COLO668 (cell line): ENCODE results near the gene SGCD.

Source experiments
- DNase-seq: peaks from one replicate; lab custom pipeline; 2025; ENCODE audit not compliant: unreplicated experiment; lab: John Stamatoyannopoulos, UW

The SGCD gene

DNA sequence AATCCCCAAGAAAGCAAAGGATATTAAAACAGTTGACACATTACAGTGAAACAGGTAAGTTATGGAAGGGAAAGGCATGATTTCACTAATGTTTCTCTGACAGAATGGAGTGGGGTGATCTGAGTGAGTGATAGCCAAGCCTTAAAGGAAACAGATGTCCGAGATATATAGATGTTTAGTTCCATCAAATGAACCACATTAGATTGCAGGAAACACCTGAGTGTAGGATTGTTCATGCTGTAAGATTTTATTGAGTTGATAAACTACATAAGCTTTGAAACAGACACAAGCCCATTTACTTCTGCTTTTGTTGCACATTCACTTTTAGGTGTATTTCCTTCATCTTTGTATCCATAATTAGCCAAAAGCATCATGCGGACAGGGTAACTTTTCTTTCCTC lies 356.0 kb downstream of the SGCD start:
- no peak for DNase-seq

DNA sequence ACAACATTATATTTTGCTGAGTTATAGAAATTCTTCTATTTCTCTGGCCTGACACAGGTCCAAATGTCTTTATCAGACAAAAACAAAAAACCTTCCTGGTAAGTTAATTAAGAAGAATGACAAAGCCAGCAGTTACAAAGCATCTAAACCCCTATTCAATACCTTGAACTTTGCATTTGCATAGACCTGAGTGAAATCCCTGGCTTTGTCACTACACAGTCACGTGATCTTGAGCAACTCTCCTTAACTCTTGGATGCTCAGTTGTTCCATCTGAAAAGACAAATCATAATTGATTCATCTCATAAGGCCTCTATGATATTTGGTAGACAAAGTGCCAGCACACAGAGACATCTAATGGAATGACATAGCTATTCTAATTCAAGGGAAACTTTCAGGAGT lies 356.5 kb downstream of the SGCD start:
- no peak for DNase-seq

- no peak for DNase-seq
These were observed 357.3 kb downstream of the SGCD start for GRCh38 chr5:156684216-156684615.

DNA sequence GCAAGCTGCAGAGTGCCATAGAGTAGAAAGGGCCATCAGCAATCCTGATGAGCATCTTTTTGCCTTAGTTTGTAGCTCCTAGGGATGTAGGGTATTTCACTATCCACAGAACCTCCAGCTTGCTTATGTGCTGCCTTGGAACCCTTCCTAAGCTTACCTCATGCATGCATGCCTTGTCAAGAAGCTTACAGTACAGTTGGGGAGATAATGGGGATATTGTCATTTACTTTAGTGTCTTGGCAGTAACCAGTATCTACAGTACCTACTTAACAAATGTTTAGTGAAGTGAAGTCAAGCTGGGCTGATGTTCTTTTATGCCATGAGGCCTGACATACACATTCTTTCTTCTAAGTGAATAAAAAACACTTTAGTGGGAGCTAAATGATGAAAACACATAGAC lies 358.5 kb downstream of the SGCD start:
- no peak for DNase-seq

GRCh38 chr5:156686380-156686779 lies 359.4 kb downstream of the SGCD start:
- DNase-seq: no peak

GRCh38 chr5:156686796-156687195 lies 359.8 kb downstream of the SGCD start:
- no peak for DNase-seq

GRCh38 chr5:156687514-156687913 lies 360.6 kb downstream of the SGCD start:
- no peak for DNase-seq

GRCh38 chr5:156691572-156691971 lies 364.6 kb downstream of the SGCD start:
- no peak for DNase-seq

DNA sequence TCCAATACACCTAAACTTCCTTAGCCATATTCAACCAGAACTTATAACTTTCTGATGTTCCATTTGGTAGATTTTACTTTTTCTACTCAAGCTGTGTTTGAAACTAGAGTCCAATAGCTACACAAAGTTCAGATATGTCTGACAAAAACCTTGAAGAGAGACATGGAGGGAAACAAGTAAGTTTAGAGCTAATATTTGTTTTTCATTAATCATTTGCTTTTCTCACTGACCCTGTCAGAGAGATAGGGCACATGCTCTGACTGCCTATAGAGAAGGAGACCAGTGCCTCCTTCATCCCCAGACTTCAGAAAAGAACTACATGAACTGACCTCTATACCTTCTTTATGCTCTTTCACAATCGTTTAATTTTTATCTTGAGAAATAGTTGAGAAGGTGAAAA lies 366.1 kb downstream of the SGCD start:
- no peak for DNase-seq

- DNase-seq: no peak
These were observed 367.6 kb downstream of the SGCD start for GRCh38 chr5:156694598-156694997.

DNA sequence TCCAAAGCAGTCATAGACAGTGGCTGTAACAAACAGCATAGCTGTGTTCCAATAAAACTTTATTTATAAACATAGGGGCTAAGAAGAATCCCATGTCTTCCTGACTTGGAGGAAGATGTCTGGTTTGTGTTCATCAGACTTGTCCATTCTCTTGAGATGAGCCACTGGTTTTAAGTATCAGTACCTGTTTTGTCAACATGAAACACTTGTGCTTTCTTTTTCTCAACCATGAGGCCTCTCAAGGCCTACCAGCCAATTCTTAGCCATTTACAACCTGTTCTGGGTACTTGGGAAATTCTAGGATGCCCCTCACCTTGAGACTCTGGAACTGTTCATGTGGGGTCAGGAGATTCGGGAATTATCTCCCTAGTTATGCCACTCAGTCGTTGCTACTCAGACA lies 368.8 kb downstream of the SGCD start:
- no peak for DNase-seq

DNA sequence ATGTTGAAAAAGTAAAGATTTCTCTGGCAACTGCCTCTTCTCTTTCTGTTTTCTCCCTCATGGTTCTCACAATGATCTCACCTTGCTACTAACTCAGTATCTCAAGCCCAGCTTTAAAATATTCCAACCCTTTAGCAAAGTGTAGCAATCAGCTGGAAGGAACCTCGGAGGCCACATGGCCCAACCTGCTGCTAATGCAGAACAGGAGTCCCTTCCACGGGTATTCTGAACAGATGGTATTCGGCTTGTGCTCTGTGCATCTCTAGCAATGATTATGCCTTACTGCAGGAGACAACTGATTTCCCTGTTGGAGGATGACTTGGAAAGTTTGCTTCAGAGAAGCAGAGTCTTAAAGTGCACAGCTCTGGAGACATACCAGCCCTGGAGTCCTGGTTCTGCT lies 371.4 kb downstream of the SGCD start:
- DNase-seq: no peak

DNA sequence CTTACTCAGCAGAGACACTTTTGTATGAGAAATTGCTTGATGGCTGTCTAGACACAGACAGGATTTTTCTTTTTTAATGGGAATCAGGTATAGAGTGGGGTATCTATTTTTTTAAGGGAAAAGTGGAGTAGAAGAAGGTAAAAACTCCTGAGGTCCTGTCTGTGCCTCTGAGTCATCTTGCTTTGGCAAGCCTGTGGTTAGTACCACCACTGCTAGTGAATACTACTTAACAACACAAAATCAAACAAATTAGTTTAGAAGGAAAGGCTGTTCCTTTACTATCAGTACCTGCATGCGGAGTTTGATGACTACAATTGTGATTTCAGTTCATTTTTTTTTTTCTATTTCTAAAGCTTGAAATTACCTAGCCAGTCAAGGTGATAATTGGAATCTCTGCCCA lies 372.2 kb downstream of the SGCD start:
- DNase-seq: no peak

DNA sequence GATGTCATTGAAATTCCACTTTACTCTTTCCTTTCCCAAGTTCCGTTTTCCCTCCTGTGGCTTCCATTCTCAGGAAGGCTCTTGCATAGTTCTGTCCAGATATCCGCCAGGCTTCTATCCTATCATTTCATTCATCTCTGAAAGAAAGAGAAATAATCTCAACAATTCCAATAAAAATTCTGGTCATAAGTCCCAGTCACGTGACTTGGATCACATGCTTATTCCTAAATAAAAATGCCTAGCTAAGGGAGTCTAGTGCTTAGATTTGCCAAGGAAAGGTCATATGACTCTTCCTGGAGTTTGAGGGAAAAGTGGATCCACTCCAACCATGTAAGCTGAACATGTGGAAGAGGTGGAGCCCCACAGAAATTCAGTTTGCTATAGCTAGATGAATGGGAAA lies 377.2 kb downstream of the SGCD start:
- no peak for DNase-seq

DNA sequence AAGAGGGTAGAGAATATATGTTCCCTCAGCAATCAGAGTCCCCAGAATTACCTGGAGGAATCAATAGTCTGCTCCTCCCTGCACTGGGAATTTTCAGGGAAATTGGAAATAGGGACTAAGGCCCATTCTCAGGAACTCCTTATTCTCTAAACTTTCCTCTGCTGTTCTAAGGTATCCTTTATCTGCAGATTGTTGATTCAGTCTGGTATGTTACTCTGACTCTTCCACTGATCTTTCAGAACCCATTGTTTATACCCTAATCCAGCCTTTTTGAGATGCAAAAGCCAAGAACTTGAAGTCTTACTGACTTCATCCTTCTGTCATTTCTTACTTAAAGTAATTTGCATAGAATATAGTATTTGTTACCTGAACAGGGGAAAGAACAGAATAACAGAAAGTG lies 379.7 kb downstream of the SGCD start:
- DNase-seq: no peak

DNA sequence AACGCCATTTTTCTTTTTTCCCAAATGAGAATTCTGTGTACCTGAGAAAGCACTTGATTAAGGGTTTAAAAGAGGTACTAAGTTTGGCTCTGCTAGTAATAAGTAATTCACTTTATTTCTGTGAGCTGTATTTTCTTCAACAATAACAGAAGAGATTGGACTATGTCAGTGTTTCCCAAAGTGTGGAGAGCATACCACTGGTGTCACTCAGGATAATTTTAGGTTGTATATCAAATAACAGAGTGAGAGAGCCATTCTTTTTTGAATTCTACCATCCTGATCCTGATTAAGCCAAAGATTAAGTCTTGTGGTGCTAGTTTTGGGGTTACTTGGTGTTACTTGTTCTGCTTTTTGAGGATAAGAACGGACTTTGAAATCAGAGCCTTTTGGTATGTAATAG lies 380.8 kb downstream of the SGCD start:
- DNase-seq: no peak

DNA sequence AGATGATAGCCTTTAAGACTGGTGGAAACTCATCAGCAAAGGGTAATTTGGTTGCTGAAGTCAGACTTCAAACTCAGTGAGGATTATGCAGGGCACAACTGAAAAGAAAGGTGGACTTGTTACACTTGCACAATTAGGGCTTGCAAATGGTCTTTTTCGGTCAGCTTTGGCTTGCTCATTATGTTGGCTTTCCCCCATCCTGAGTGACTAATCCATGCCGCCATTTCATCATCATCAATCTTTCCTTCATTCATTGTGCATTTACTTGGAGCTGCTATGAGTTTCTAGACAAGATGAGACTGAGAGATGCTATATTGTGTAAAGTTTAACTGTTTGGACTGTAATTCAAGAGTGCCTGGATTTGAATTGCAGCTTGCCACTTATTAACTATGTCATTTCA lies 388.3 kb downstream of the SGCD start:
- DNase-seq: no peak

DNA sequence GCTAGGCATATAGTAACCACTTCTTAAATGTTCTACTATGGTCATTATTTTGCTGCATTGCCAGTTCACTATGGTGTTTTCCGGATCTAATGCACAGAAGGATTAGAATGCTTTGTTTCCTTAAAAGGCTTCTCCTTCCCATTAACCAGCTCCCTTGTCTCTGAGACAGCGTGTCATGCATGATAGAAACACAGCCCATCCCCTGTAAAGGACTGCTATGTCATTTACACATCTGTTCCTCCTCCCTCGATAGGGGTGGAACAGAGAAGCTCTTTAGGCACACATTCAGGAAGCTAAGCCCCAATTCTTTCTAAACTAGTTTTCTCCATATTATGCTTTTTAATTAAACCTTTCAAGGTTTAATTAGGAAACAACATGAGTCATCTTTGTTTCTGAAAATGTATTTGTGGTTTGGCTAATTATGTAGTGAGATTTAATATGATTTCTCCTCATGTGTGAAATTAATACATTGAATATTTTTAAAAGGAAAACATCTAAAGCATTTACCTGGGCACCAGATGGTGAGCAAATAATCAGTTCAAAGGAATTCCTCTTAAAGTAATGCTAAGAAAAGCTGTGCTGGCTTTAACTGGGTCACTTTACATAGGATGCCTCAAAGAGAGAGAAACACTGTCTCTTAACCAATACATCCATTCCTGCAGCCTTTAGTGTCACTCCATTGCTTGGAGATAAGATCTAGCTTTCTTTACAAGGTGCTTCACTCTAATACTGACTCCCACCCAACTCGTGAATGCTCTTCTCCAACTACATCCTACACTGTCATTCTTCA lies 389.8 kb downstream of the SGCD start:
- no peak for DNase-seq

DNA sequence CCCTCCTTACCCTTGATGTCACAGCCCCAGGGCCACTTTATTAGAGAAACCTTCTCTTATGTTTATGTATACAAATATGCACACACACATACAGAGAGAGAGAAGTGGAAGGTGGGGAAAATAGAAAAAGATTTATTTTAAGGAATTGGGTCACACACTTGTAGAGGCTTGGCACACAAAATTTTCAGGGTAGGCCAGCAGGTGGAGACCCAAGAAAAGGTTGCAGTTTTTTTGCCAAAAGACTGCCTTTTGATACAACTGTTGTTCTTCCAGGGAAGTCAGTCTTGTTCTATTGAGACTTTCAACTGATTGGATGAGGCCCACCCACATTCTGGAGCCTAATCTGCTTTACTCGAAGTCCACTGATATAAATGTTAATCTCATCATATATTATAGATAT lies 392.0 kb downstream of the SGCD start:
- DNase-seq: no peak

DNA sequence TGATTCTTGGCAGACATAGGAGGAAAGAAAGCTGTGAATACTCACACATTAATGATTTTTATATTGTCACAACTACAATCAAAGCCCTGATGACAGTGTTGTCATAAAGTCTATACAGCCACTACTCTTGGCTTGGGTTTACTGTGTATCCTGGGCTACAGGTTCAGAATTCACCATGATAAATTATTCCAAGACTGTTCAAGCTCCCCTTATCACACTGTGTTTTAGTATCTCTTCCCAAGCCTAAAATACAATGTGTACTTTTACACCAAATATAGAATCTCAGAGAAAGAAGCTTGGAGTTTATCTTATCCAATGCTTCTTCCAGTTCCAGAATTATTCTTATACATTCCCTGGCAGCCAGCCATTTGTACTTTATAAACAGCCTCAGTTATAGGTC lies 395.4 kb downstream of the SGCD start:
- no peak for DNase-seq

GRCh38 chr5:156735477-156735876 lies 408.5 kb downstream of the SGCD start:
- DNase-seq: no peak

- DNase-seq: no peak
These were observed 414.6 kb downstream of the SGCD start for GRCh38 chr5:156741516-156741915.

DNA sequence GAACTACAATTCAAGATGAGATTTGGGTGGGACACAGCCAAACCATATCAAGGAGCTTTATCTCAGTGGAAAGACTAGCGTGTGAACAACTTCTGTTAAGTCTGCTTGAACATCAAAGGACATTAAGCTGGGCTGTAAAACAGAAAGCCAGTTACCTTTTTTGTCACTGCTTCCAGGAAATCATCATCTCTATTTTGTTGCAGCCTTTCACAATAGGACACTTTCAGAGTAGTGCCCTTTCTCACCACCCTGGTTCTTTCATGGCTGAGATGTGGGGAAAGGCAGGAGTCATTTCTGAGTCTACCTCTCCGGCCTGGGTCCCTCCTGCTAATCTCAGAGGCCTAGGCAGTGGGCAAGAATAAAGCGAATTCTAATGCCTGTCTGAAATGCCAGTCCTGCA lies 426.9 kb downstream of the SGCD start:
- DNase-seq: no peak
